Stimulated activated CD4-positive, alpha-beta T cell treated with anti-CD3 and anti-CD28 coated beads, Interleukin-12 subunit alpha, Interleukin-12 subunit beta, amount 100 ng/mL, for 24 hours (primary cell): Measurements from ENCODE around the gene SCD5.

Experiments used
- DNase-seq, 2 experiments: peaks; one replicate each; pipeline ENCODE4 v3.0.0-alpha.2; 2020; ENCODE audit warnings: low read depth in 2 of 2

Gene SCD5

DNA sequence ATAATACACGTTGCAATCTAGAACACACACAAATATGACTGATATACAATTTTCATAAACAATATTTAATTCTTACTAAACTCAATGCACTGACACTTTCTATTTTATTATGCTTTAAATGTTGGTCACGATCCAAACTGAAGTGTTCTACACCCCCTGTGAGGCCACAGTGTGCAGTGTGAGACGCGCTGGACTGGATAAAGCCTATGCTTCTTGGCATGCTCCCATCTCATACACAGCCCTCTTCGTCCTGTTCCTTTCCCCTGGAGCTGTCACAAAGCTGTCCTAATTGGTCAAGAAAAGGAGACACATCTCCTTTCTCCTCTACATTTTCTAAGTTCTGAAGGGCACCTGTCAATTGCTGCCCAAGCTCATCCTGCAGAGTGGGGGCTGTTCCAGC is 72.0 kb downstream of the SCD5 start:
- DNase-seq = no peak

DNA sequence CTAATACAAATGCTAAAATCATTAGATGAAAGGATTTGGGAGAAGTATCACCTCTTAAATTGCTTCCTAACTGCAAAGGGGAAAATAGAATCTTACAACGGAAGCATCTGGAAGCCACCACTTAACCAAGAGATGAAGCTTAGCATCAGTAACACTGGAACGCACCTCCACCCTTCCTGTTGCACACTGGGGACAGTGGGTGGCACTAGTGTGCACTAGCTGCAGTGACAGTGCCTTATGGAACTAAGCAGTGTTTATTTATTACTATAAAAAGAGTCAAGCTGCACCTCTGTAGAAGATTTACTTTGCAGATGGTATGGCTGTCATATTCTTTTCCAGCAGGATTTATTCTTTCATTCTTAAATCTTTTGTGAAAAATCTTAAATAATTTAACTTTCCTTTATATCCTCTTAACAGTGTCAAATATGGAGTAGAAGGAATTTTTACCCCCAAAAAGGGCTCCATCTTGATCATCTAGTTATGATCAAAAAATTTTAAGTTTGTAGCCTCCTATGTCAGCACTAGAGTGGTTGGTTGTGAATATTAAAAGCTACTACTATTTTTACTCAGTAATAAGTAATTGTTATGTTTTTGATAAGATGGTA is 76.7 kb downstream of the SCD5 start:
- peak in 1 of 2 experiments; percentile 12 for DNase-seq

GRCh38 chr4:82718162-82718940 is 80.2 kb downstream of the SCD5 start:
- DNase-seq = no peak

- DNase-seq = no peak
Observed at GRCh38 chr4:82715731-82716617, 82.6 kb downstream of the SCD5 start.

DNA sequence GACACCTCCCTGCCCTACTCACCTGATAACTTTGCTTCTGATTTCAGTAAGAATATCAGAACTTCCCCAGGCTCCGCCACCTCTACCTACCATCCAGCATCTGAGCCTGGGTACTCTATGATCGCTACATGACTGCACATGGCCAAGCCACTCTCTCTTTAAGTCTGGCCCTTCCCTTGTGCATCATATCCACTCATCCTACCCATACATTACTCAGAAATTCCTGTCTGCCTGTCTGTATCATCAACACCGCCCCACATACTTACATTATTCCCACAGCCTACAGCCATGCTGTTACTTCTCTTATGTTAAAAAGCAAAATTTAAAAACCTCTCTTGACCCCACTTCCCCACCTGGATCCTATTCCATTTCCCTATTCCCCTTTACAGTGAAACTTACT is 84.7 kb downstream of the SCD5 start:
- no peak for DNase-seq

DNA sequence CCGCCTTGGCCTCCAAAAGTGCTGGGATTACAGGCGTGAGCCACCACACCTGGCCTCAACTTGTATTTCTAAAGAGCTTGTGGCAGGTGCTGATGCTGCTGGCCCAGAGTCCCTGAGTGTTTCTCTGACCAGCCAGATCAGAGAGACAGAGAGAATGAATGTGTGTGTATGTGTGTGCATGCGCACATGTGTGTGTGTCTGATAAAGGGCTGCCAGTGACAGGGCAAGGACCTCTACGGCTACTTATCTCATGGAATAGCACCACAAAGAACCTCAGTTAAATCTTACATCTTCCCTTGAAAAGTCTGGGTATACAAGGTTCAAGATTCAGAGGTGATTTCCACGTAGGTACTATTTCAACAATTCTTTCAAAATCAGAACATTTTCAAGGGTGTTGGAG is 86.0 kb downstream of the SCD5 start:
- DNase-seq = no peak

GRCh38 chr4:82711158-82711785 is 87.3 kb downstream of the SCD5 start:
- DNase-seq = no peak

- no peak for DNase-seq
Observed at GRCh38 chr4:82710197-82710929, 88.2 kb downstream of the SCD5 start.

DNA sequence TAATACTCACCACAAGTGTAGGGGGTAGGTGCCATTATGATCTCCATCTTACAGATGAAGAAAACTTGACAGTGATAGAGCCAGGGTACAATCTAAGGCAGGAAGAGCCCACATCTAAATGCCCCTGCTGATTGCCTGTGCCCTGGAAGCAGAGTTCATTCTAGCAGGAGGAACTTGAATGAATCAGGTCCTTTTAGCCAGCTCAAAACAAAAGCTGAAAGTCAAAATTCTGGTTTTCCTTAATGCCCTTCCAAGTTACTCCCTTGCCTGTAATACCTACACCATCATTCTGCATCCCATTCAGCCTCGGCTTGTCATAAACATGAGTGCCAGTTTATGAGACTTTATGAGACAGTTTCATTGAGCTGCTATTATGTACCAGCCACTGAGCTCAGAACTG is 89.6 kb downstream of the SCD5 start:
- no peak for DNase-seq

DNA sequence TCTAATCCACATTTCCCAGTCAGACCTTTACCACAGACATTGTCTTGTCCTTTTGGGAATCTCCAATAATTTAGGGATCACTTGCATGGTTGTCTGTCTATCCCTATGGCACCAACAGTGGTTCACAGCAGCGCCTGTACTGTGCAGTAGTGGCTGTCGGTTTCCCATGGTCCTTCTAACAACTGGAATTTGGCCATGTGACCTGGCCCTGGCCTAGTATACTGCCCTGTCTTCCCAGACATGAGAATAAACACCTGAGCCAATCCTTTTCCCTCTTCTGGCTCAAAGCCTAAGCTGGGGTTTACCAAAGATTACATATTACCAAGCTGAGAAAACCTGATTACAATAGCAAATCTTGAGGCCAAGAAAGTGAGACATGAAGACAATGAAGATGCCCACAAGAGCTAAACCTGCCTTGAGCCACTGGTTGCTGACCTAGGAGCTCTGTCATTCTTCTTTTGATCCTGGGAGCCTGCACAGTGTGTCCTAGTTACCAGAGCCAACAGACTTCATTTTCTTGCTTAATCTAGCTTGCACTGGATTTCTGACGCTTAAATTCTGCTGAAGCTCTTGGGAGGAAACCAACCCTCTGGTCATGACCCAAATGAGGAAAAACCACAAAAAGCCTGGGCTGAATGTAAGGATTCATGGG is 92.1 kb downstream of the SCD5 start:
- no peak for DNase-seq

- DNase-seq = no peak
Observed at GRCh38 chr4:82705928-82706300, 92.7 kb downstream of the SCD5 start.

- DNase-seq = no peak
Observed at GRCh38 chr4:82705169-82705927, 93.2 kb downstream of the SCD5 start.

- no peak for DNase-seq
Observed at GRCh38 chr4:82704156-82704555, 94.4 kb downstream of the SCD5 start.

GRCh38 chr4:82698412-82698811 is 100.2 kb downstream of the SCD5 start:
- DNase-seq = no peak

DNA sequence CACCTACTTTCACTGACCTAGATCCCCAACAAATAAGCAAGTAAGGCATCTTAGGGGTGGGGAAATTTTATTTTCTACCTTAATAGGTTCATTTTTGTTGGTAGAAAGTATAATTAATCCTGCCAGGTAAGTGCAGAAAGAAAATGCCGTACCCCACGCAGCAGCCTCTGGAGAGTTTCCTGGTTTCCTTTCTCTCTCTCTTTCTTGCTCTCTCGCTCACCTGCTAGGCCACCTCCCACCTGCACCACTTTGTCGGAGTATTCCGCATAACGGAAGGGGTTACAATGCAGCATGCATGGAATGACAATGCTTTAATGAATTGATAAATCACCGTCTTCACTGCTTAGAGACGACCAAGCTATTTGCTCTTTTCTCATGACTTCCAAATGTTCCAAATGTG is 101.0 kb downstream of the SCD5 start:
- no peak for DNase-seq

- no peak for DNase-seq
Observed at GRCh38 chr4:82696117-82696860, 102.3 kb downstream of the SCD5 start.

GRCh38 chr4:82694892-82695291 is 103.7 kb downstream of the SCD5 start:
- no peak for DNase-seq

- no peak for DNase-seq
Observed at GRCh38 chr4:82694046-82694445, 104.5 kb downstream of the SCD5 start.

- no peak for DNase-seq
Observed at GRCh38 chr4:82692101-82692780, 106.4 kb downstream of the SCD5 start.
